ACHN (cell line): ENCODE data around the gene INO80C.

ENCODE experiments used
- DNase-seq: peaks from one replicate; pipeline ENCODE4 v3.0.0-alpha.2; 2015
- in situ Hi-C: cut with HindIII; loops from 2 replicates; pipeline ENCODE4 v1.10.0; 2017; ENCODE audit warnings: low sequenced_read_pairs, low pct_ligation_motif_present, low pct_unique_long_range_greater_than_20kb

INO80C gene

GRCh38 chr18:35497370-35498197, at the start of gene INO80C:
TSS of gene INO80C (minus strand) at chr18:35497960. CDS start at chr18:35497874, 86 bp downstream.
- peak; percentile 90 for DNase-seq
- in situ Hi-C loops = no loop called here

DNA sequence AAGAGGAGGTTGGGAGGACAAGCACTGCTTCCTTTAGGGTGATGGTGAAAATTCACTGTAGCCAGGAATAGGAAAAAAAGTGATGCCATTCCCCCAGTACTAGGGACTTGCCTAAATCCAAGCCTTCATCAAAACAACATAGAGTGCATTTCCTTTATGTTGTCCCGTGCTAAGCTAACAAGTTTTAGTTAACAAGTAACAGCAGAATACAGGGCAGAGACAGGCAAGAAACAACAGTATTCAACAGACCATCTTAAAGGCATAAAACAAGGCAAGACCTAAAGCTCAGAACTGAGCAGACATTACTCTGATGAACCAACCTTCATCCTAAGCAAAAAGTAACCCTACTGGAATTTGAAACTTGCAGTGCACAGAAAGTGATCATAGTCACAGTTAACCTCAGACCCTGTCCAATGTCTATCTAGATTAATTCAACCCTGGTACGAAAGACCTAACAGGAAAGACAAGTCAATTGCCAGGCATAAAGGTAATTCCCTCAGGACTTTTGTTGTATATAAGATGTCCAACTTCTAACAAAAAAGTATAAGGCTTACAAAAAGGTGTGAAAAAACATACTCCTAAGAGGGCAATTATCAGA, 49.3 kb upstream of the INO80C start:
- no peak for DNase-seq
- in situ Hi-C loops = no loop called here

- no peak for DNase-seq
- in situ Hi-C loops = no loop called here
Observed at GRCh38 chr18:35542356-35542755, 44.6 kb upstream of the INO80C start.

DNA sequence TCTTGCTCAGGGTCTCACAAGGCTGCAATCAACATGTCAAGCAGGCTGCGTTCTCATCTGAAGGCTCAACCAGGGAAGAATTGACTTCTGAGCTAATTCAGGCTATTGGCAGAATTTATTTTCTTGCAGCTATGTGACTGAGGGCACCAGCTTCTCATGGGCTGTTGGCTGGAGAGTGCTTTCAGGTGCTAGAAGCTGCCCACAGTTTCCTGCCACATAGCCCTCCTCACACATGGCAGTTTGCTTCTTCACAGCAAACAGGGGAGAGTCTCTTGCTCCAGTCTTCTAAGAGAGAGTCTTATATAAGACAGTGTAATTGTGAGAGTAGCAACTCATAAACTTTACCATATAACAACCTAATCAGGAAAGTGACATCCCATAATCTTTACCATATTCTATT, 37.5 kb upstream of the INO80C start:
- DNase-seq = no peak
- in situ Hi-C loops = no loop called here

GRCh38 chr18:35533916-35534405, 36.2 kb upstream of the INO80C start:
- DNase-seq = no peak
- in situ Hi-C loops = no loop called here

- DNase-seq = no peak
- in situ Hi-C loops = no loop called here
Observed at GRCh38 chr18:35528749-35529274, 31.1 kb upstream of the INO80C start.

- in situ Hi-C loops = no loop called here
Observed at GRCh38 chr18:35526495-35527059, 28.8 kb upstream of the INO80C start.

GRCh38 chr18:35525795-35526494, 28.2 kb upstream of the INO80C start:
- in situ Hi-C loops = no loop called here
- DNase-seq = no peak

More at GRCh38 chr18:35526495-35527059, 28.8 kb upstream of the INO80C start:
- DNase-seq = no peak

DNA sequence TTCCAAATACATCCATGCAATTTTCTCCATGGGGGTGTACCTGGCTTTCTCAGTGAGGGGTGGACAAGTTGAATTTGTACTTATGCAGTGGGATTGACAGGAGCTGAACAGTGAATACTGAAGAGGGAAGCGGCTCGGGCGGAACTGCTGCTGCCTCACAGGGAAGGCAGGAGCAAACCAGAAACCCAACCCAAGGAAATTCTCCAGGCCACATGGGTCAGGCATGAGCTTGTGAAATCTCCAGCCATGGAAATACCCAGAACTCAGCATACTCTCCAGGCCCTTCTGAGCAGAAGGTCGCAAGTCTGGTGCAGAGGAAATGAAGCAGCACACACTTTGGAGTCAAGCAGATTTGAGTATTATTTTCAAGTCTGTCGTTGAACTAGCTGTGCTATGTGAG, 26.5 kb upstream of the INO80C start:
- DNase-seq = no peak
- in situ Hi-C loops = no loop called here

- DNase-seq = no peak
- in situ Hi-C loops = no loop called here
Observed at GRCh38 chr18:35522130-35522959, 24.6 kb upstream of the INO80C start.

- in situ Hi-C loops = no loop called here
- no peak for DNase-seq
Observed at GRCh38 chr18:35521133-35521532, 23.4 kb upstream of the INO80C start.

GRCh38 chr18:35519148-35519899, 21.6 kb upstream of the INO80C start:
- in situ Hi-C loops = no loop called here
- no peak for DNase-seq

- in situ Hi-C loops = no loop called here
- no peak for DNase-seq
Observed at GRCh38 chr18:35517715-35518114, 20.0 kb upstream of the INO80C start.

DNA sequence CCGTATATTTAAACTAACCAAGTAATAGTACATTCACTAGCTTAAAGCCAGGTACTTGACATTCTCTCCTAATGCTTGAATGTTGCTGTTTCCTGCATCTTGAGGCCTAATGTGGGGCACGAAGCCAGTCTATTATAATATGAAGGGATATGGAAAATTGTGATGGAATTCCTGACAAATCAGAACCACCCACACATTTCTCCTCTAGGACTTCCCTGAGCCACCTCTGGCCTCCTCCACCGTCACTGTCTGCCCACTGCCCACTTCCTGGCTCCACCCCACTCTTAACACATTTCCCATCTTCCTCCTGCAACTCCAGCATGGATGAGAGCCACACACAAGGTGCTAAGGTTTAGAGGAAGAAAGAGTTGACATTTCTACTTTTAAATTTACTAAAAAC, 19.0 kb upstream of the INO80C start:
- no peak for DNase-seq
- in situ Hi-C loops = no loop called here

GRCh38 chr18:35516351-35516750, 18.6 kb upstream of the INO80C start:
- in situ Hi-C loops = no loop called here
- no peak for DNase-seq

DNA sequence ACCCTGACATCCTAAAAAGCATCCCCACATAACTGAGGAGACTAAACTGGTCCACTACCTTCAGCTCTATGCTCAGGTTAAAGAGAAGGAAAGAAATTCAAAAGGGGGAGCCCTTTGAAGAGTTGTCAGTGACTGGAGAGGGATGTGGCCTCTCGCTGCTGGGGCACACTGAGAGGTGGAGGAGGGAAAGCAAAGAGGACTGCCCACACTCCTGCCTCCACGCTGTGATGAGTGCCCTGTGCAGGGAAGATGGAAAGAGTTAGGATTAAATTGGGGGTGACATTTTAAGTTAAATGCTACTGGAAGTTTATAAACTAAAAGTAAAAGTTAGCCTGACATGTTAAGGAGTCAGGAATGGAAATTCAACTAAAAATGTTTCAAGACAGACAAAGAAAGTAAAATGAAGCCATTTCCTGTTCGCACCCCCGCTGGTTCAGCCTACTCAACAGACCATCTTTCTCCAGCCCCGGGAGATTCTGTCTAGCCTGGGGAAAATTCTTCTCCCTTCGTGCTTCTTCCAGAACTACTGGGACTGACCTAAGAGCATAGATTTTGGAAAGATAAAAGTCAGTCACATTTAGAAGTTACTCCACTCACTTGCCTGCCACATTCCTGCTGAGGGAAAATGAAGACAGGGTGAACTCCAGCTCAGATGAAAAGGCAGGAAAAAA, 17.8 kb upstream of the INO80C start:
- no peak for DNase-seq
- in situ Hi-C loops = no loop called here
